Hippocampal formation (tissue), 2 donors: ENCODE results near the gene VILL.
A peak's percentile ranks its signal among the peaks of the same experiment; 100 is the strongest.
"Not testable (repeated sequence)": the region's sequence is repeated elsewhere in the genome, so short reads cannot be mapped to it uniquely, and the experiment has no call there.

ENCODE experiments used
- DNase-seq, 2 donors: peaks; one replicate each; lab custom pipeline; 2025; lab: John Stamatoyannopoulos, UW

The VILL gene

DNA sequence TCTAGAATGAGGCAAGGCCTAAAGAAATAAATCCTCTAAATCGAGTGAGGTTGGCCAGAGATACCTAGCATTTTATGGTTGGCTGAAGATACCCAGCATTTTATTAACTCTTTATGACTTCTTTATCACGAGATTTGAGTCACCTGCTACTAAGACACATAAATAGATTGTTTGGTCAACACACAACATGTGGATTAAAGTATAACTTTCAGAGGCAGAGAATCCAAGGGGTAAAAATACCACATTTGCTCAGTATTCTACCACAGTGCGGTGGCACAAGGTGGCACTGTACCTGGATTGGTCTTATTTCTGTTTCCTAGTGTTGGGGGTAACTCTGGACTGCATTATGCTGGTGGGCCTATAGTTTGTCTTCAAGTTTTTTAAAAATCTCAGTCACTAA, 27.0 kb upstream of the VILL start:
- no peak for DNase-seq

DNA sequence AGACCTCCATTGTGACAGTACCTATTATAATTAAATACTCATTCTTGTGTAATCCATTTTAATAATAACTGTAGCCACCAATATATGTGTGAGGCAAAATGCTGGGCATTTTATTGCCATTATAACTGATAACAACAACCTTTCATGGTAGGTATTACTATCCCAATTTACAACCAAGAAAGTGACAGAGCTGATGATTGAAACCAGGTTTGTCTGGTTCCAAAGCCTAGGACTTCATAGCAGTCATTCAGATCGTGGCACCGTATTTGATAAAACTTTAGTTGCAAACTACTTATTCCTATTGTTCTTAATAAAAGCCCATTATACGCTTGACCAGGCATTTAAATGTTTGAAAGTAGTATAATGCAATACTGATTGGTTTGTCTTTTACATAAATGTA, 26.4 kb upstream of the VILL start:
- no peak for DNase-seq

DNA sequence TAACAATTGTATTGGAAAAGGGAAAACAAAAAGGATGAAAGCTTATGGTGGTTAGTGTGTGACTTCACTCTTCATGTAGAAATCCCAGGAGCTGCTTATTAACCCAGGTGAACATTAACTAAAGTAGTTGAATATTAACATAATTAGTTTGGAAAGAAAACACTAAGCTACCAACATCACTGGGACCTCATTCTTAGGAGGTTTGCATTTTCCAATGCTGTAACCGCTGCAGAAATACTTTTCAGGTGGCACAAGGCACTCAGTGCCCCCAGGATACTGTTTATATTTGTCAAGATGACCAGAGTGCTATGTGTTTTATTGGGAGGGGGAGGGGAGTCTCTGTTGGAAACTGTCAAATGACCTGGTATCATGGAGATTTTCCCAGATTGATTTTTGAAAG, 25.9 kb upstream of the VILL start:
- DNase-seq: no peak

DNA sequence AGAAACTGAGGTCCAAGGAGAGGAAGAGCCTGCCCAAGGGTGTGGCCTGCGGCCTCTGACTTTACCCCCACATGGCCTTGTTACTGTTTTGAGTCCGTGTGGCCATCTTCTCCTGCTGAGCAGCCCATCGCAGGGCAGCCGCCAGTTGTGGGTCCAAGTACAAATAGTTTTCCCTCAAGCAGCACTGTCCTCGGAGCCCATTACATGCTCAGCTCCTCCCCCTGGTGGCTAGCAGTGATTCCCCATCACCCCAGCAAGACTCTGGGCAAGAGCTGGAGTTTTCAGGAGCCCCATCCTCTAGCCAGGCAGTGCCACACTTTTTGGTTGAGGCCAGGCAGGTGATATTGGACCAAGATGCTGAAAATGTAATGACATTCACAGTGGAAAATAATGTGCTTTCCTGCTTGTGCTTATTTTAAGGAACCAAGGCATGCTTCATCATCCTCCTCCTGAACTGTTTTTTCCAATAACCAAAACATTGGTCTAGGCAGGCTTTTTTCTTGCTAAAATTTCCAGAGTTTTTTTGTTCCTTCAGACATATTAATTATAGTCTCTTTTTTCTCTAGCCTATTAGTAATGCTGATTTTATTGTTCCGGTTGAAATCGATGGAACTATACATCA, 23.2 kb upstream of the VILL start:
- DNase-seq: peak; percentile 16 to 40

DNA sequence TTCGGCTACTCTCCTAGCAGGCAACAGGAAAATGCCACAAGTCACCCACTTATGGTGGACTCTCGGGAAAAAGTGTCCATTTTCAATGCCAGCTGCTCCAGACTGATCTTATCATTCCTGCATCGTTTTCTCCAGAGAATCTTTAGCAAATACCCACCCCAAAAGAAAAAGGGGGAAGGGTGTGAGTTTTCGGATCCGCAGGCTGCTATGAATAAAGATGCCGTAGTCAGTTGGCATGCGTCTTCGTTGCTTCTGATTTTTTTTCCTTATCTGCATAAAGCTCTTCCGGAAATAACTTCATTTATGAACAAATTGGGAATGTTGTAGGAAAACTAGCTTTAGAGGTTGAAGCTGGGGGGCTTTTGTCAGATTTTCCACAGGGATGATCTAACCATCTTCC, 22.4 kb upstream of the VILL start:
- no peak for DNase-seq

DNA sequence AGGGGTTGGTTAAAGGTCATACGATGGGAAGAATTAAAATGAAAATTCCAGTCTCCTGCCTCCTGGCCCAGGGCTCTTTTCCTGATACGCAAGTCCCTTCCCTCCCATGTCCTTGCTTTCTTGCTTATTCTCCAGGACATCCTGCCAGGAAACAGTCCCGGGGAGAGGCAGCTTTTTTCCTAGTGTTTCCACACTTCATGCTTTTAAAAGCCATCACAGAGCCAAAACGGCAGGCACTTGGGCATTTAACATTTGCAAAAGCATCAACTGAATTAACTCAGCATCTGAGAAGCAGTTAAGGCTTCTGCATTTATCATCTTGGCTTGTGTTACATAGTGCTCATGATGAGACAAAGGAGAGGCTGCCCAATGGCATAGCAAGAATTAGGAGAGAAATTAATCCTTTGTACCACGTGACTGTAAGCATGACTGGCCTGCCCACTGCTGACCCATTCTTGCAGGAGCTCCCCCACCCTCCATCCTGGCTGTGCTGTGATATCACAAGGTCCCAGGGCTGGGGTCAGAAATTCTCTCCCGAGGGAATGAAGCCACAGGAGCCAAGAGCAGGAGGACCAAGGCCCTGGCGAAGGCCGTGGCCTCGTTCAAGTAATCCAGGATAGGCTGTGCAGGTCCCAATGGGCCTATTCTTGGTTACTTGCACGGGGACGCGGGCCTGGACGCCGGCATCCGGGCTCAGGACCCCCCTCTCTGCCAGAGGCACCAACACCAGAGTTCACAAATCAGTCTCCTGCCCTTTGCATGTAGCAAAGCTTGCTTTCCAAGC, 21.6 kb upstream of the VILL start:
- DNase-seq: no peak

DNA sequence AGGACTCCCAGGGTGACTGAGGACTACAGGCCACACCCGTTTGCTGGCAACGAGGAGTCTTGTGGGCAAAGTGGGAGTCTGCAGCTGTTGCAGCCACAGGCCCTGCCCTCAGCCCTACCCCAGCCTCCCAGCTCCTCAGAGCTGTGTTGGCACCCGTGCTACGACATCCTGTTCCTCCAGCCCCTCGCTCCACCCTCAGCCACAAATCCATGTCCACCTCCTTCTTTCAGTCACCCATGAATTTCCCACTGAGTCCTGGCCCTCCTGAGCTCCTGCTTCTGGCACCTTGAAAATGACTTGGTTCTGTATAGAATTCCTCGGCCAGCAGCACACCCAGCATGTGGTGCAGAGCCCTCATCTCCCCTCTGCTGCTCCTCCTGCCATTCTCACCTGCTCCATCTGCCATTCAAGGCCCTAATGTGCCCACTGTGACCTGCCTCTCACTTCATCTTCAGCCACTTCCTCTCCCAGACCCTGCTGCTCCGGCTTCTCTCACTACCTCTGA, 20.9 kb upstream of the VILL start:
- no peak for DNase-seq

DNA sequence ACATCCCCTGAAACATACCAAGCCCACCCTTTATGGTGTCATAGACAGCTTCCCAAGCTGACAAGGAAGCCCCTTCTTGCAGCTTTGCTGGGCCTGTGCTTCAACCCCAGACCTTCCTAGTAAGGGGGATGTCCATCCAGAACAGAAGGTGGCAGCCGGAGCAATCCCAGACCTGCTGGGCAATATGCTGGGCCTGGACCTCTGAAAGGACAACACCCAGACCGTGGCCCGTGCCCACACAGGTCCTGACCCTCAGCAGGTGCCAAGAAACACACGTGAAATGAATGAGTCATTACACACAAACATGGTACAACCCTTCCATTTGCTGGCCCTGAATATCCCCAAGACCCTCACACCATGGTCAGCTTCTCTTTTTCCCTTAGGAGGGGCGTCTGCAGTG, 19.8 kb upstream of the VILL start:
- no peak for DNase-seq

DNA sequence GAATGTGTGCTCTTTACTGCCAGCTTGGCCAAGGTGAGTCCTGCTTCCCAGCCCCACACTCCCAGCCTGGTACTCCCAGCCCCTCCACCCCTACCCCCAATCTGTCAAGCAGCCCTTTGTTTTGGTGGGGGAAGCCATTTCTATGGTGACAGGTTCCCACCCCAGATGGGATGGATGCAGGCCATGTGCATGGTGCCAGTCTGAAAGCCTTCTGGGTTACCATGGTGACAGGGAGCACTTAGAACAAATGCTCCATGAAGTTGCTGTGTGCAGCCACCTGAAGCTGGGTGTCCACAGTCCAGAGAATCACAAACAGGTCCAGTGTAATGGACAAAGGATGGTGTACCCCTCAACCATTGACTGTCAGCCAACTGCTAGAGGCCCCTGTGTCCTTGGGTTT, 19.1 kb upstream of the VILL start:
- peak; percentile 16 to 25 for DNase-seq

DNA sequence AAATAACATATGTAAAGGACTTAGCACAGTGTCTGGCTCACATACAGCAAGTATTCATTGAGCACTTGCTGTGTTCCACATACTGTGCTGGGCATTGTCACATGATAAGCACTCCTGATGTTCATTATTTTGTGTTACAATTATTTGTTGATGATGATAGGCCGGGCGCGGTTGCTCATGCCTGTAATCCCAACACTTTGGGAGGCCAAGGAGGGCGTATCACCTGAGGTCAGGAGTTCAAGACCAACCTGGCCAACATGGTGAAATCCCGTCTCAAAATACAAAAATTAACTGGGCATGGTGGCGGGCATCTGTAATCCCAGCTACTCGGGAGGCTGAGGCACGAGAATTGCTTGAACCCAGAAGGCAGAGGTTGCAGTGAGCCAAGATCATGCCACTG, 18.5 kb upstream of the VILL start:
- DNase-seq: not testable (repeated sequence)

DNA sequence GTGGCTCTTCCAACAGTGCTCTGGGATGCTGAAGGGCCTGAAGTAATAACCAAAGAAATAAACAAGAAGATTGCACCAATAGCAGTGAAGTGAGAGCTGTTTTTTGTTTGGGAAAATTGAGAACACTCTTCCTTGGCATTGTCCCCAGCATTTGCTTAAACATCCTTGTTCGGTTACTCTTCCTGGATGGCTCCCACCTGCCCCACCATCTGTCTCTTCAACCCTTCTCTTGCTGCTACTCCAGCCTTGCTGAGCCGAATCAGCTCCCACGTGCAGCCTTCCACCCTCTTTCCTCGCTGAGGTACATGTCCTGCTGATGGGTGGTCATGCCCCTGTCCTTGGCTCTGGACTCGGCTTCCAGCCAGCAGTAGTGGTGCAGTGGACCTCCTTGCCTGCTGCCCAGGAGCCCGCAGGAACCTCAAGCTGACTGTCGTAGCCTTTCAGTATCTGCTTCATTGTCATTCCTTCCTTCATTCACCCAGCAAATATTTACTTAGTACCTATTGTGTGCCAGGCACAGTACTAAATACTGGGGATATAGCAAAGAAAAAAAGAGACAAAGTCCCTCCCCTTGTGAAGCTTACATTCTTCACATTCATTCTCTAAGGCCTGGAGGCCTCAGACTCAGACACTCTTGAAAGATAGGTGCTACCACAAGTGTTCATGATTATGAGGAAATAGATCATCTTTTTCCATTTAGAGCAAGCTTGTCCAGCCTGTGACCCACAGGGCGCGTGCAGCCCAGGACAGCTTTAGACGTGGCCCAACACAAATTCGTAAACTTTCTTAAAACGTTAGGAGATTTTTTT, 17.1 kb upstream of the VILL start:
- no peak for DNase-seq

DNA sequence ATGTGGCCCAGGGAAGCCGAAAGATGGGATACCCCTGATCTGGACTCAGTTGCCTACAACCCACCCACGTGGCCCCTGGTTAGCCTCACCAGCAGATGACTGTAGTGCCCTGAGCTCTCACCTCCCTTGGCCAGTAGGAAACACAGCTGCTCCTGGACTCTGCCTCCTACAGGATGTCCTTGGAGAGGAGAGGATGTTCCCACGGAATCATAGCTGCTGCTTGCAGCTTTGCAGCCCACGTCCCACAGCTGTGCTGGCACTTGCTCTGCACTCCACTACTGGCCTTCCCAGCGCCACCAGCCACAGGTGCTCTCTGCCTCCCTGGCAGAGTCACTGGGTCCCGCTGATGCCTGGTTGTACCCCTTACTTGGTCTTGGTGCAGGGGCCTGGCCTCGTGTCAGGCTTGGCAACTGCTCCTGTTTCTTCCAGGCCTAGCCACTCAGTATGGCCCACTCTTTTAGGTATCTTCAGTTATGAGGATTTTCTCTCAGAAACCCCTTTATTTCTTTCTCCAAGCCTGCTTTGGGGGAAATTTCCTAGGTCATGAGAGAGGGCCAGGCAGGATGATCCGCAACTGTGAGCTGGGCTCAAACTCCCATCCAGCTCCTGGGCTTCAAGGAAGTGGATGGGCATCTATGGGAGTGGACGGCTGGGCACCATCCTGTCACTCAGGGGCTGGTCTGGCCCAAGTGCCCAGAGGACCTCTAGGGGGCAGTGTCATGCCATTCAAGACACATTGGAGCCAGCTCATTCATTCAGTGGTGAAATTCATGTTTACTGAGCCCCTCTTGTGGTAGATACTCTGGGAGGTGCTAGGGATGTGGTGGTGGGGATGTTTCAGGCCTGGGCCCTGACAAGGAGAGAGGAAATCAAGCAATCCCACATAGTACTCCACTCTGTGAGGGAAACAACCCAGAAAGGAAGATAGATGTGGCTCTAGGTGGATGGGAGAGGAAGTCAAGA, 16.2 kb upstream of the VILL start:
- DNase-seq: peak; percentile 36 to 70

DNA sequence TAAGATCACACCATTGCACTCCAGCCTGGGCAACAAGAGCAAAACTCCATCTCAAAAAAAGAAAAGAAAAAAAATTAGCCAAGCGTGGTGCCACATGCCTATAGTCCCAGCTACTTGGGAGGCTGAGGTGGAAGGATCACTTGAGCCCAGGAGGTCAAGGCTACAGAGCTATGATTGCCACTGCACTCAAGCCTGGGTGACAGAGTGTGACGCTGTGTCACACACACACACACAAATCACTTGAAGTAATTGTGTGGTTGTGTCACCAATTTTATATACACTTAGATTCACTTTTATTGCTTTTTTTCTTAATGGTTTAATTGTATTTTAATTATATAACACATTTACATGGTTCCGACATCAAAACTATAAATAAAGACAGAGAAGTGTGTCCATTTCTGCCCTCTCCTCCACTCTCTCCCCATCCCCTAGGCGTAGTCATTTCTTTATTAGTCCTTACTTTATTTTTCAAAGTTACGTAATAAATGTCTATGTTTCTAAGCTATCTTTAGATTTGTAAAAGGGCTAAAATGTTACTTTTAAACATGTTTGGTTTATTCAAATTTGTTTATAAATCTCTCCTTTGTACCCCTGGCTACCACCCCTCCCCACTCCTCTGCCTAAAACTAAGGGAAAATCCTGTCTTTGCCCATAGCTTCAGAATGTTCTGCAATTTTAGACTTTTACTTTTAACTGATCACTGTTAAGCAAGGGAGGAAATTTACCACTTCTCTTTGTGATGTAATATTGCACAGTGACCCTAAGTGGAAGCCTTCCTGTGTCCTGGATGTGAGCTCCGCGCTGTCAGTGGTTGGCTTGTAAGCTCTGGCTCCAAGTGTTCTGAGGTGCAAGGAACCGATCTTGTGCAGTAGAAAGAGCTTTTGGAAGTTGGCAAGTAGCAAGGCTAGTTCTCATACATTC, 10.8 kb upstream of the VILL start:
- no peak for DNase-seq

DNA sequence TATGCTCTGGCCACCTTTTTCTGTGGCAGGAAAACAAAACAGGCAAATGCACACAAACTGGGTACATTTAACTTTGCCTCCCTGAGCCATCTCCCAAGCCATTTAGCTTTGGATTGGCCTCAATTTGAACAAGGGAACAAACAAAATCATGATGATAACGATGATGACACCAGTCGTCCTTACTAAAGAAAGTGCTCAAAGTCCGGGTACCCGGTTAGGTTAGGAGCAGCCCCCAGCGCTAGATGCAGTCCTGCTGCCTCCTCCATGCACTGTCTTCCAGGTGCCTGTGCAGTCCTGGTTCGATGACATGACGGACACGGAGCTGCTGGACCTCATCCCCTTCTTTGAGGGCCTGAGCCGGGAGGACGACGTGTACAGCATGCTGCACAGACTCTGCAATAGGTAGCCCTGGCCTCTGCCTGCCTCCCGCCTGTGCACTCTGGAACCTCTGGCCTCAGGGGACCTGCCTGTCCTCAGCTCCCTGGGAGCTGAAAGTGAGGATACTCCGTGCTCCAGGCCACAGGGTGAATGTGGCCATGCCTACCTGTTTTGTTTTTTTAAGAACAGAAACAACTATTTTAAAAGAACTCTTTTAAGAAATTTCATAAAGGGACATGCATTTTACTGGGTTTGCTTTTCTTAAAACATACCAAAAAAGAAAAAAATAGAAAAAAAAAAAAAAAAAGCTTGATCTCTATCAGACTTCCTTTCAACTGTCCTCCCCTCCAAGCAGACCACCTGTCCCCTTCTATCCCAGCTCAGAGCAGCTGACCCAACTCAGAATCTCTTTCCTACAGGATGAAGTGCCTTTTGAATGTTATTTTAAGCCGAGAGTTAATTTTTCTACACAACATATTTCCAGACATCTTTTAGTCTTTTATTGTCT, 9.9 kb upstream of the VILL start:
- no peak for DNase-seq

DNA sequence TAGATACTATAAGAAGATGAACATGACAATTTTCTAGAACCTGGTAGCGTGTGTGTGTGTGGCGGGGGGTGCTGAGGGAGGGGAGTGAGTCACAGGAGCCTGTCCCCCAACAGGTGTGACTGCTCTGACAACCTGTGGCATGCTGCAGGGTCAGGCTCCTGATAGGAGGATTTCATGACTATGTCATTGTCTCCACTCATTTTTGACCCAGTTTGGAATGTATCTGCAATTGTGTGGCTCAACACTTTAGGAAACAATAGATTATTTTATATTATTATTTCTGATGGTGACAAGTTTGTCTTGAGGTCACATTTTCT, 9.3 kb upstream of the VILL start:
- no peak for DNase-seq

DNA sequence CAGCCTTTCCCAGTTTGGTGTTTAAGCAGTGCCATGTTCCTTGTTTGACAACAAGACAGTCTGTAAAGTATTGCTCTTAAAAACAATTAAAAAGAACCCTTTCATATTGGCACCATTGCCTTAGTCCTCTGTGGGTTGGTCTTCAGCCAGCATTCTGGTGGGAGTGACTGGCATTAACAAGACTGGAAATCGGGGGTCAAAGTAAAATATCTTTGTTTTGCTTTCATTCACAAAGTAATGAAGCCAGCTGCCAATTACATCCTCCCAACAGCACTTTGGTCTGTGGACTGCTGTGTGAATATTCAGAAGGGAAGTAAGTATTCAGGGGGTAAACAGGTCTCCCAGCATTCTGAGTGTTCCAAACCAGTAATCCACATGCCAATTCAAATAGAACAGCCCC, 8.3 kb upstream of the VILL start:
- DNase-seq: no peak

DNA sequence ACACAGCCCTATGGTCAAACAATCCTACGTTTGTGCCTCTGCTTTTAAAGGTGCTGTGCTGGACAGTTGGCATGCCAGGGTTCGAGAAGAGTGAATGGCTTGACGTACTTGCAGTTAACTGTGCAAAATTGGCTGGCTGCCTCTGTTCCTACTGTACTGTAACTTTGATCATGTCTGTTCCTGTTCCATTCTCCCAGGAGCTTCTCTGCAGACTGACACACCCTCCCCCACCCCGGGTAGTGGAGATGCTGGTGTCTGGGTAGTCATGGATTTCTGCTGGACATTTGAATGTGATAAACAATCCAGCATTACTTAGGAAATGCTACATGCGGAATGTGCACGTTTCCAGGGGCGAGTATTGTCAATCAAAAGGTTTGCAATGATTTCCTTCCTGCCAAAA, 6.5 kb upstream of the VILL start:
- DNase-seq: no peak

DNA sequence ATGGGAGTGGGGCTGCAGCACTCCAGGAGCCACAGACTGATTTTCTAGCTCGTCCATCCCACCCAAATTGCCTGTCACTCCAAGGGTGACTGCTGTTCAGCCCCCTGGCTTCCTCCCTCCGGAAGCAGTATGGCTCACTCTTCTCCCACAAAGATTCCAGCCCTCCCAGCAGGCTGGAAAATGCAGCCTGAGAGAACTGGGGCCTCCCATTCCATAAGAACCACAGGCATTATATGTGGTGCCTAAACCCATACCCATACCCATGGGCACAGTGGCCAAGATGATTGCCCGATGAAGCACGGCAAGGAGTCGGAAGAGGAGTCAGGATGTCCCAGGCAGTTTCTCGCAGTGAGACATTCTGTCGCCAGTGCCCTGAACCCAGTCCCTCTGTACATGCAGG, 6.0 kb upstream of the VILL start:
- DNase-seq: no peak

DNA sequence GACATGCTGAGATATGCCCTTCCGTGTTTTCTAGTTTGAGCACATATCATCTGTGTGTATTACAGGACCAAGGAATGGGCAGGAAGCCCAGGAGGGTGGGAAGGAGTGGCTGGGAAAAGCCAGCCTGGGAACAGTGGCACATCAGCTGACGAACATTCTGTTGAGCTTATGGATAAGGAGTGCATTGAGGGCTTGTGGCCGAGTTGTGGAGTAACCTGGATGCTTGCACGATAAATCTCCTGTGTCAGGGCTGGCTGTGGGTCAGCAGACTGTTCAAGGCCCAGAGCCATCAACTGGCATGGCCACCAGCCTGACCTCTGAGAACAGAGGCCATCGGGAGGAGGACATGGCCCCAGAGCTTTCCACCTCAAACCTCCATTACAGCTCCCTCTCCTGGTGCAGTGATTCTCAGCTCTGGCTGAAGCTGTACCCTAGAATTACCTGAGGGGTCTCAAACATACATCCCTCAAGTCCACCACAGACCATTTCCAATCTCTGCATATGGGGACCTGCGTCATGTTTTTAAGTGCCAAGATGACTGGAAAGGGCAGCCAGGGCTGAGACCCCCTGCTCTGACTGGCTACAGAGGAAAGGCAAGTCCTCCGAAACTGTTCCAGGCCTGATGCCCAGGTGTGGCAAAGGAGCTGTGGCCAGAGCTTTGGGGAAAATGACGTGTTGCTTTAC, 4.8 kb upstream of the VILL start:
- no peak for DNase-seq
